Activated CD8-positive, alpha-beta memory T cell treated with anti-CD3 and anti-CD28 coated beads for 1 hour (primary cell): ENCODE data around the gene ARFGAP1.

Experiments used
- DNase-seq, 2 donors: peaks; one replicate each; pipeline ENCODE4 v3.0.0-alpha.2; 2020; ENCODE audit warnings: low read depth in 1 of 2; ENCODE audit errors: extremely low read depth in 1 of 2

ARFGAP1 gene

DNA sequence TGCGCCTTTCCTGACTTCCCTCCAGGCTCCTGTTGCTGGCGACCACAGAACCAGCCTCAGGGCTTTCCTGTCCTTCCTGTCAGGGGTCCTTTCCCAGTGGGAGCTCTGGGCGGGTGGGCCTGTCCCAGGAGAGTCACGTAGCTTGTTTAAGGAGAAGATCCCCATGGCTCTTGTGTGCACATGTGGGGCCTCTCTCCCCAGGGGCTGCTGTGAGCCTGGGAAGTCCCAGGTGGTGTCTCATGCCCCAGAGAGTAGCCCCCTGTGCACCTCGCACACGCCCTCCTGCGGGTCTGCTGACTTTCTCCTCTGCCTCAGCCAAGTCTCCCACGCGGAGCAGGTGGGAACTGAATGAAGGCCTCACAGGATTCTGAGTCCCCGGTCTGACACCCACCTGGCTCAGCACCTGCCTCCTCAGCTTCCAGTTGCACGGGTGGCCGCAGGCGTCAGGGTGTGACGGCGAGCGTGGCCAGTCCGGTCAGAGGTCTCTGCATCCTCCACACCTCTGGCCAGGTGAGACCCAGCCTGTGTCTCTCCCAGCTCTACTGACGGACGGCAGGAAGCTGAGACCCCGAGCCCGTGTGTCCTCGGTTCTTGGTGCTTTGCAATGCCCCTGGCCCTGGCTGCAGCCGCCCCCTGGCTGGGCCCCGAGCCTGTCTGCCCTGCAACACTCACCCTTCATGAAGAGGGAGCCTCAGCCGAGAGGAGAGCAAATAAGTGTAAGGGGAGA lies 12.7 kb upstream of the ARFGAP1 start:
- no peak for DNase-seq

DNA sequence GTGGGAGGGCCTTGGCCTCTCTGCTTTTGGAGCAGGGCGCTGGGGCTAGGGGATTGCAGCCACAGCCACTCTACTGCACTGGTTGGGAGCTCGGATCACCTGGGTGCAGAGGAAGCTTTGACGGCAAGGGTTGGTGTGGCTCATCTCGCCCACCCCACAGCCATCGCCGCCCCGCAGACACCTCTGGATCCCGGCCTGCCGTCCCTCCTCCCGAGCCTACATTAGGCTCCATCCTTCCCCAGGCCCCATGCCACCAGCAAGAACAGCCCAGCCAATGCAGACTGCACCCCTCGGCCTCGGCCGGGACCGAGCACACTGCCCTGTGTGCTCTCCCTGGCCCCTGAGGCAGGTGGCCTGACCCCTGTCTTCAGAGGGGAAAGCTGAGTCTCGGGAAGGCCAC lies 12.1 kb upstream of the ARFGAP1 start:
- no peak for DNase-seq

DNA sequence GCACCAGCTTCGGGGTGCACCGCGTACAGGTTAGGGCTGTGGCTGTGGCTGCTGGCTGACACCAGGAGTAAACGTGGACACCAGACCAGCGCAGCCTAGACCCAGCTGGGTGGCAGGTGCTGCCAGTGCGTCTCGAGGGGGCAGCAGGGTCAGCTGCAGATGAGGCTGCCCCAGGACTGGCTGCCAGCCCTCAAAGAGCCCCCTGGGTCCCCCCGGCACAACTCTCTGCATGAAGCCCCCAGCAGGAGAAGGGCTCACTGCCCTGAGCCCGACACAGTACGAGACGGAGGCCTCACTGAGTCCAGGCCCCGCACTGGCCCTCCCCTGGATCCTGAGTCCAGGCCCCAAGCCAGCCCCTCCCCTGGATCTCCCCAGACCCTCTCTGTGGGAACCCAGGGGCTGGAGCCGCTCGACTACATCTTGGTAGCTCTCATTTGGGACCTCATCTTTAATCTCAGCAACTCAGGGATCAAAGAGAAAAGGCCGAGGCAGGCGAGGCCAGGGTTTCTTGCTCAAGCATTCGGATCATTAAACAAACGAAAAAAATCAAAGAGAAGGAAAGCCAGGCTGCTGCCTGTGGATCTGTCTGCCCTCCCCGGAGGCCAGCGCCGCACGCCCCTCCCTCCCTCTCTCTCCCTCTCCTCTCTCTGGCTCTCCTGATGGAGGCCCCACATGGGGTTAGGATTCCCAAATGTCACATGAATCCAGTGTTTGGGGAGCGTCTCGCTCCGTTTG lies 11.4 kb upstream of the ARFGAP1 start:
- DNase-seq, result no peak

DNA sequence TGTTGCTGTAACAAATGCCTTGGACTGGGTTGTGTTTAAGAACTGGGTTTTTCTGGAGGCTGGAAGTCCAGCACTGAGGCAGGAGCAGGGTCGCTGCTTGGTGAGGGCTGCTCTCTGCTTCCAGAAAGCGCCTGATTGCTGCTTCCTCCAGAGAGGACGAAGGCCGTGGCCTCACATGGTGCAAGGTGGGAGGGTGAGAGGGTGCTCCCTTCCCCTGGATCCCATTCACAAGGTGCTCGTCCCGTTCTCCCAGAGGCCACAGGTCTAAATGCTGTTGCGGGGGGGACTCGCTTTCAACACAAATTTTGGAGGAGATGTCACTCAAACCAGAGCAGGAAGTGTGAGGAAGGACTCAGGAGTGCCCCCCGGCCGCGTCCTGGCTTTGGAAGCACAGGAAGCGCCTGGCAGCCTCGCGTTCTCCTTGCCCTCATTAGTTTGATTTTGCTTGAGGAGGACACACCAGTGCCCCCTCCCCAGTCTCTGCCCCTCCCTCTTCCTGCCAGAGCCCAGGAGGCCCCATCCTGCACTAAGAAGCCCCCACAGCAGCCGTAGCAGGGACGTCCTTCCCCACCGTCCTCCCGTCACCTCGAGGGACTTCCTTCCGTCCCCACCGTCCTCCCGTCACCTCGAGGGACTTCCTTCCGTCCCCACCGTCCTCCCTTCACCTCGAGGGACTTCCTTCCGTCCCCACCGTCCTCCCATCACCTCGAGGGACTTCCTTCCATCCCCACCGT lies 10.7 kb upstream of the ARFGAP1 start:
- DNase-seq, result no peak

DNA sequence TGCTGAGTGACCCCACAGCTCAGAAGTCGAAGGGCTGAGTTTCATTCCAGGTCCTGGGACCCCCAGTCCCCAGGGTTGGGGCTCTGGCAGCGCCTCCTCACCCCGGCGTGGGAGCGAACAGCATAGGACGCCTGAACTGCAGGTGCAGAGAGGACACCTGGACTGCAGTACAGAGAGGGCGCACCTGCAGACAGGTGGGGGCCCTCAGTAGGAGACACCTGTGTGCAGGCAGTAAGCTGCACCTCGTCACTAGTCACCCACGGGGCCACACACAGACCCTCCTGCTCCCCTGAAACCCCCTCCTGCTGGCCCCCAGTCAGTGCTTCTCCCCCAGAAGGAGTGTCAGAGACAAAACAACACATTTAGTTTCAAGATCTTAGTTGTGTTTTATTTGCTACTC lies 9.8 kb upstream of the ARFGAP1 start:
- DNase-seq, result no peak

DNA sequence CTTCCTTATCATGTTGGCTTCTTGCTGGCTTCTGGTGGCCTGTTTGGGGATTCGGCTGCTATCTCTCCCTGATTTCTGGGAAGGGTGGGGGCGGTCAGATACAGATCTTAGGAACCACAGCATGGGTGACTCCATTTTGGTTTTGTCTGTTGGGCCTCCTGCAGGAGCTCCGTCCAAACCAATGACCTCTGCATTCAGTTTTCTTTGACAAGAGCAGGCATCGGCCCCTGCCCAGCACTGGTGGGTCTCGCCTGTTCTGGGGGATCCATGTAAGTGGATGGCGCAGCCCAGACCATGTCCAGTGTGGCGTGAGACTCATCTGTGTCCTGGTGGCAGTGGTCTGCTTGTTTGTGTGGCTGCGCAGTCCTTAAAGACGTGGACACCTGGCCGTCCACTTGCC lies 8.6 kb upstream of the ARFGAP1 start:
- no peak for DNase-seq

DNA sequence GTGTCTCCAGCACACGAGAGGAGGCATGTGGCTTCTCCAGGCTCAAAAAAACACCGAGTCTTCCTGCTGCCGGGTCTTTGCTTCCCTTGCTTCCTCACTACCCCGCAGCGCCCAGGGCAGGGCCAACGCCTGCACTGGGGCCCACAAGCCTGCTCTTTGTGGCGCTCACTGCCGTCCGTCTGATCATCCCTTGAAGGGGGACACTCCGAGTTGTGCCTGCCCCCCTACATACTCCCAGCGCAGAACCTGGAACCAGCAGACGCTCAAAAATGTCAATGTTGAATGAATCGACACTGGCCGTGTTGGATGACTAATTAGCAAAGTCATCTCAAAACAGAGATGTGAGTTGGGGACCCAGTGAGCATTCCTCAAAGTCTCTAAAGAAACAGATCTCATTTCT lies 8.1 kb upstream of the ARFGAP1 start:
- DNase-seq, result no peak

DNA sequence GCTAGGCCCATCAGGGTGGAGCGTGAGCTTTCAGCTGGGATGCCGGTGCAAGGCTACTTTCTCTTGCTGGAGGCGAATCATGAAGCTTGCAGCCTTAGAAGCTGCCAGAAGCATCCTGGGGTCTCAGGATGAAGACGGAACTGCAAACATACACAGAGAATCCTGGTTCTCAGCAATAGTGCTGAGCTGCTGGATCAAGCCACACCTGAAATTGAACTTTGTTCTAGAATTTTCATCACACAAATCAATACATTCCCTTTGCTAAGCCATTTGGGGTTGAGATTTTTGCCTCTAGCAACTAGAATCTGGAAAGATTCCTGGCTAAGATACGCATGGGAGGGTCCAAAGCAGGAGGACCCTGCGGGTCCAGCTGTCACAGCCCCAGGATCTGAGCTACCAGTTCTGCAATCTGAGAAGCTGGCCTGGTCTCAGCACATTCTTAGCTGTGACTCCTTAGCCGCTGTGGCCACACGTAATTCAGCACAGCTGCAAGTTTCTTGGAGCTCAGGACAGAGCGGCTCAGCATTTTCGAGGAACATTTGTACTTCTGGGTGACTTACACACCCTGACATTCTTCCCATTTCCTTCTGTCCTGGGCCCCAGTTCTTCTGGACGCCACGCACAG lies 6.6 kb upstream of the ARFGAP1 start:
- DNase-seq, result no peak

DNA sequence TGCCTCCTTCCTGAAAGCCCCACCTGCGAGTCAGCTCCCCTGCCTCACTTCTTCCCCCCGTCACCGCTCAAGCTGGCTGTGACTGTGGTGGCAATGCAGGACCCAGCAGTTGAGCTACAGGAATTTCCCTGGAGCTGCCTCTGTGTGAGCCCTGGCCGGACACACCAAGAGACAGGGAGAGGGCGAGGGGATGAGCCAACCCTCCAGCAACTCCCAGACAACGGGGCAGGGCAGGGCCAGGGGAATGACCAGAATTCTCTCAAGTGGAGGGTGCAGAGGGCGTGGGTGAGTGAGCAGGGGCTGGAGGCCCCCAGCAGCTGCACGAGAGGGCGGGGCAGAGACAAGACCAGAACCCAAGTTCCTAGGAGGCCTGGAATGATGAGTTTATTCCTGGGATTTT lies 4.9 kb upstream of the ARFGAP1 start:
- no peak for DNase-seq

DNA sequence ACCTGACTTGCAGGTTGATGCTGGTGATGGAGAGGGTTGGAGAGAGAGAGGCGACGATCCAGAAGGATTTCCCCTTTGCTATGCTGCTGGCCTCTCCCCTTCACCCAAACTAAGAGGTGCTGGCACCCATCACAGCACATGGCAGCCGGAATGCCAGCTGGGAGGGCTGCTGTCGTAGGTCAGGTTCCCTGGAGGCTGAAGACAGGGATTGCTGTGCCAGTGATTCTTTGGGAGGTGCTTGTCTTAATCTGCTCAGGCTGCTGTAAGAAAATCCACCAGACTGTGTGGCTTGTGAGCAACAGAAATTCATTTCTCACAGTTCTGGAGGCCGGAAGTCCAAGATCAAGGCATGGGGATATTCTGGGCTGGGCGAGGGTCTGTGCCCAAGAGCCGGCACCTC lies 4.4 kb upstream of the ARFGAP1 start:
- DNase-seq, result no peak

DNA sequence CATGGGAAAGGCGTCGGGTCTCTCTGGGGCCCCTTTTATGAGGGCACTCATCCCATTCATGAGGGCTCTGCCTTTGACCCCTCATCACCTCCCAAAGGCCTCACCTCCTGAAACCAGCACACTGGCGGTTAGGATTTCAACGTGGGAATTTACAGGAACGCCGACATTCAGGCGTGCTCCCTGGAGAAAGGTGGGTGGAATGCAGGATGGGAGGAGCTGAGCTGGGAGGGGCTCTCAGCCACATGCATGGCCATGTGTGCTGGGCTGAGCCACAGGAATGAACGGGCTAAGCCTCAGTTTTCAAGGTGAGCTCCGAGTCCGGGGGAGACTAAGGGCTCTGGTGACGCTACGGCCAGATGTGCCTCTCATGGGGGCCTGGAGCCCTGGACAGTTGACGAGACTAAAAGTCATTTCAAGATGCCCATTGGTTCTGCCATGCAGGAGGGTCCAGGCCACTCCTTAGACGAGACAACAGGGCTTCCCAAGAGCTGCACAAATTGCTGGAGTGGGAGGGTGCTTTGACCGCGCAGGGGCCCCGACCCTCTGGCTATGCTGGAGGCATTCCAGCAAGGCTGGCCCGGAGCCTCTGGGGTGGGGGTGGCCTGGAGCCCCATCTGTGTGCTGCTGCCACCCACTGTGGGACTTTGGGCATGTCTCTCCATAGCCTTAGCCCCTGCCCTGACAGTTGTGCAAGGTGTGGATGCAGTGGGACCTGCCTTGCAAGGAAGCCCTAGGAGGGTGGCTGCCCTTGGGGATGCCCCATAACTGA lies 3.8 kb upstream of the ARFGAP1 start:
- no peak for DNase-seq

DNA sequence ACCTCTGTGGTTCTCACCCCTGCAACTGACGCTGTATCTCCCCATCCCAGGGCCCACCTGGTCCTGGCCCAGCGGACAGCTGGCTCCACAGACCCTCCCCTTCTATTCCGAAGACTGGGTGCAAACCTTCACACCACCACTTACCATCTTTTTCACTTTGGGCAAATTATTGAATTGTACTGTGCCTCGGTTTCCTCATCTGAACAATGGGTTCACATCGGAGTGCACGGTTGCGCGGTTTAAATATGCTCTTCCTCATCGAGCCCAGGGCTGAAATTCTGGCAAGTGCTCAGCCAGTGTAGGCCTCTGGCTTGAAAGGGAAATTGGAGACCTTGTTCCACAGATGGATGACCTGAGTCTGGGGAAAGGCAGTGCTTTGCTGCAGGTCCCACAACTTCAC lies 2.9 kb upstream of the ARFGAP1 start:
- no peak for DNase-seq

DNA sequence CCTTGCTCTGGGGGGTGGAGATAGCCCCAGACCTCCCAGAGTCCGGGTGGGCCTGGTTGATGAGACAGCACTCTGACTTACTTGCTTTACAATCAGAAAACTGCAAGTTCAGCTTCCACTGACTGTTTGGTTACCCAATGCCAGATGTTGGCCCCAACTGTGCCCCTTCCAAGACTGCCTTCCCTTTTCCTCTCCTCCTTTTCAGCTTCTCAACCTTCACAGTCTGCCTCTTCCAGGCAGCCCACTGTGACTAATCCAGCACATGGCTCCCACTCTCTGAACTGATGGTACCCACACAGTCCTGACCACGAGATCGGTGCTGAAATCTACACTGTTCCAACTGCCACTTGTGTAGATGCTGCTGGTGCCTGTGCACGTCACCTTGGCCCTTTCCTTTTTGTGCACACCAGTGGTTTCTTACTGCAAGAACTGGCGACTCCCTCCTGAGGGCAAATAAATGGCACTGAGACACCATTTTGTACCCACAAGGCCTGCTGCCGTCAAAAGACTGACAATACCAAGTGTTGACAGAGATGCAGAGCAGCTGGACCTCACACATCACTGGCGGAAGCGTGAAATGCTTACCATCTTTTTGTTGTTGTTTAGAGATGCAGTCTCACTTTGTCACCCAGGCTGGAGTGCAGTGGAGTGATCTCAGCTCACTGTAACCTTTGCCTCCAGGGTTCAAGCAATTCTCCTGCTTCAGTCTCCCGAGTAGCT lies 1.8 kb upstream of the ARFGAP1 start:
- DNase-seq, result no peak

DNA sequence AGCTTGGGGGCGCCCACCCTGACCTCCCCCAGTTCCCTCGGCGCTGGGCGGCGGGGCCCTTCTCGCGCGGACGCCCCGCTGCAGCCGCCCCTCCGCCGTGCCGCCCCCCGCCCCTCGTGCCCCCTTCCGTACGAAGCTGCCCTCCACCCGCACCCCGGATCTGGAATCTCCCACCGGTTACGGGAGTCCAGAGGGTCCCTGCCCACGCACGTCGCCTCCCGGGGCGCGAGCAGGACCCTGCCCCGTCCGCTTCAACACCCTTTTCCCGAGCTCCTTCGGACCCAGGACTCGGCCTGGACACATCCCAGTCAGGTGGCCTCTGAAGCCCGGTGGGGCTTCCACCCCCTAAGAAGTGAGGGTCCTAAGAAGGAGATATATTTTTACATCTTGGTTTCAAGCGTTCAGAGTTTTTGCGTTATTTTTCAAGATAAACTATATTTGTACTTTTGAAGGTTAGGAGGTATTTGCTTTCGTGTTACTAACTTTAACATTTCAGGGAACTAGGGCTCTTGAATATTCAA lies 506 bp downstream of the ARFGAP1 start:
- DNase-seq, result no peak

DNA sequence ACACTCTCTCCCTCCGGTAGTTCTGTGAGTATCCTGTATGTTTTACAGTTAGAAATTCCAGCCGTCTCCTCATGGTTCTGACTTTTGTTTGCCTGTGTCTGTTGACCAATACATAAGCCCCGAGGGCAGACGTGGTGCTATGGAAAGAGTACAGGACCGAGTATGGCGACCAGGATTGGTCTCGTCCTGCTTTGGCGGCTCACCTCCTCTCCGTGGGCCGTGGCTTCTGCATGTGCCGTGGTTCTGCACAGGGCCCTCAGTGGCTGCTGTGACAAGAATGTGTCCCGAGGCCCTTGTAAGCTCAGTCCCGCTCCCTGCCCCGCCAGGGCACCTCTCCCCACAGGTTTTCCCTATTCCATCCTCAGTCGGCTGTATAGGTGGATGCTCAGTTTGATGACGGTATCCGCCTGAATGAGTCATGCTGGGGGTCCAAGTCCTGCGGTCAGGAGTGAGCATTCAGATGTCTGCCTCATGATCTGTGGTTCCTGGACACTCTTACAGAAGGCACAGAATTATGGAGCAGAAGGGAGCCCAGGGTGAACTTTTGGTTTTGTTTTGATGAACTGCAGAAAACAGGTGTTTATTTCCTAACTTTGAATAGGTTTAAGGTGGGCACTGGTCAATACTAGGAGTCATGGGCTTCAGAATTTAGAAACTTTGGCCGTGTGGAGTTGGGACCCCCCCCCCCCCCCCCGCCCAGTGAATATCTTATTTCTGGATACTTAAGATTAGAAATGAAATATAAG lies 1.2 kb downstream of the ARFGAP1 start:
- DNase-seq, result no peak

DNA sequence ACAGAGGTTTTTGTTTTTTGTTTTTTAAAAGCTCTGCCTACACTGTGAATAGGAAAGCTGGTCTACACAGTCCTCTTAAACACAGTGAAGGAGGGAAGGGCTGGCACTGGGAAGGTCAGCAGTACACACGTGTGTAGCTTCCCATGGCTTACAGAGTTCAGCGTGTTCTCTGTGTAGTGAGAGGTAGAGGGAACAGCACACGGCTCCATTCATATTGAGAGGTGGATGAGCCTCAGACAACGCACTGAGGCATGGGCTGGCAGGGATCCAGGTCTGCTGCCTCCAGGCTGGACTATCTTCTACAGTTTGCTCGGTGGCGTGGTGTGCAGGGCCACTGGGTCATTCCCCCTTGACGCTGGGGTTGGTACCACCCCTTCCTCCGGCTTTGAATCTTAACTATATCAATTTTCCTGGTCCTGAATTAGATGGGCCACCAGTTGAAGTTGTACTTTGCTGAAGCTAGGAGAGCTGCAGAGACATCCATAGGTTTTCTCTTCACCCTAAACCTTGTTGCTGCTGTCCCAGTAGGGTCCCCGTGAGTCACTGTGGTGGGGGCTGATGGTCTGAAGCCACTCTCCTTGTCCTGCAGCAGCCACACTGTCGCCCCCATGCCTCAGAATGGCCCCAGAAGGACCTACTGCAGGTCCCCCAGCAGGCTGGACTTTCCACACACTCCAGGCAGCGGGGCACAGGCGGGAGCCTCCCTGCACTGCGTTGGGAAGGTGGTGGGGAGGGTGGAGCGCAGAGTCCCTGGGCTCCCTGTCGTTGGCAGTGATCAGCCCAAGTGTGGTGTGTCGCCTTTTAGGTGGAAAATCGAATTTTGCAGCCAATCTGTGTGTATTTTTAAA lies 2.0 kb downstream of the ARFGAP1 start:
- DNase-seq, result no peak

DNA sequence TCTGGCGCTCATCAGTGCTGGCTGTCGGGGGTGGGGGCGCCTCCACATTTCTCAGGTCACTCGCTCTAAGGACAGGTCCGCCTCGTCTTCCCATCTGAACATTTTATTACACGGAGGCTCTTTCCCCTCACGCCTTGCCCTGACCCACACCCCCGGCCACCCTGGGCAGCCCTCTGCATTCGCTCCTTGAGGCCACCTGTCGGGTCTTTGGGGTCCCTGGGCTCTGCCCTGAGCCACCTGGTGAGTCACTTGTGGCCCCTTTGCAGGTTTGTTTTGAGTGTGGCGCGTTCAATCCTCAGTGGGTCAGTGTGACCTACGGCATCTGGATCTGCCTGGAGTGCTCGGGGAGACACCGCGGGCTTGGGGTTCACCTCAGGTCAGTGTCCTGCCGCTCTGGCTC lies 3.2 kb downstream of the ARFGAP1 start:
- DNase-seq, result no peak

DNA sequence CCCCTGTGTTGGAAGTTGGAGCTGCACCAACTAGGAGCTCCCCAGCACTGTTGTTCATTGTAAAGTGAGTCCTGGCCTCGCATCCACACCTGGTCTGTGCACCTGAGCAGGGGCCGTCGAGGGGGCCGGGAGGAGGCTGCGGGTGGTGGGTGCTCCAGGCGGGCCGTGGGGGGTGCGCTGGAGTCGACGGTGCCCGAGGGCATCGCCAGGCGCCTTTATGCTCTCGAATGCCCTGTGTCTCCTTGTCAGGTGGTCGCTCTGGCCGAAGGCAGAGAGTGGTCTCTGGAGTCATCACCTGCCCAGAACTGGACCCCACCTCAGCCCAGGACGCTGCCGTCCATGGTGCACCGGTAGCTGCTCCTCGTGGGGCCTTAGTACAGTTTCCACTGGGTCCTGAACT lies 4.3 kb downstream of the ARFGAP1 start:
- no peak for DNase-seq
